ENCODE data around the gene MAN1A1.

MAN1A1 gene

GRCh38 chr6:119285908-119286625, 63.5 kb downstream of the MAN1A1 start:
- Mint-ChIP-seq H3K4me3 (no peak overlapping the region), H3K36me3 (ENCODE audit: low read depth) (peaks cover 30% of the 10 kb centered on the region)

DNA sequence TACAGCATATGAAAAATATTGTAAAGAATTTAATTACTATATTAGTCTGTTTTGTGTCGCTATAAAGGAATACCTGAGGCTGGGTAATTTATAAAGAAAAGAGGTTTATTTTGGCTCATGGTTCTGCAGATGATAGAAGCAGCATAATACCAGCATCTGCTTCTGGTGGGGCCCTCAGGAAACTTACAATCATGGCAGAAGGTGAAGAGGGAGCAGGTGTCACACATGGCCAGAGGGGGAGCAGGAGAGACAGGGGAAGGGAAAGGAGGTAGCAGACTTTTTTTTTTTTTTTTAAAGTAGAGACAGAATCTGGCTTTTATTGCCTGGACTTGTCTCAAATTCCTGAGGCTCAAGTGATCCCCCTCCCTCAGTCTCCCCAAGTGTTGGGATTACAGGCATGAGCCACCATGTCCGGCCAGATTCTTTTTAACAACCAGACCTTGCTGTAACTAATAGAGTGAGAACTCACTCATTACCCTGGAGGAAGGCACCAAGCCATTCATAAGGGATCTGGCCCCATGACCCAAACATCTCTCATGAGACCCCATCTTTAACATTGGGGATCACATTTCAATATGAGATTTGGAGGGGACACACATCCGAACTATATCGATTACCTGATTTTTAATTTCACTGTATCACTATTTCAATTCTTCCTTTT, 64.6 kb downstream of the MAN1A1 start:
- Mint-ChIP-seq H3K4me1 (ENCODE audit: low read depth) (peaks cover 6% of the 10 kb centered on the region), H3K9me3 (no peaks in the 10 kb centered on the region), H3K4me3 (no peak overlapping the region), H3K27ac (no peak overlapping the region), H3K27me3 (no peaks in the 10 kb centered on the region), H3K36me3 (ENCODE audit: low read depth) (peaks cover 29% of the 10 kb centered on the region)

More at GRCh38 chr6:119285908-119286625, 63.5 kb downstream of the MAN1A1 start:
- Mint-ChIP-seq H3K4me1 (ENCODE audit: low read depth) (peaks cover 6% of the 10 kb centered on the region), H3K27ac (no peak overlapping the region), H3K9me3 (no peaks in the 10 kb centered on the region), H3K27me3 (no peaks in the 10 kb centered on the region)

GRCh38 chr6:119283979-119284545, 65.5 kb downstream of the MAN1A1 start:
- H3K4me3 Mint-ChIP-seq = no peak overlapping the region
- no peaks in the 10 kb centered on the region for H3K9me3 Mint-ChIP-seq

GRCh38 chr6:119283214-119283613, 66.3 kb downstream of the MAN1A1 start:
- no peaks in the 10 kb centered on the region for H3K9me3 Mint-ChIP-seq
- no peak overlapping the region for H3K27ac Mint-ChIP-seq
- no peak overlapping the region for H3K4me3 Mint-ChIP-seq
- peaks cover 18% of the 10 kb centered on the region for H3K36me3 Mint-ChIP-seq (ENCODE audit: low read depth)
- no peaks in the 10 kb centered on the region for H3K27me3 Mint-ChIP-seq
- peaks cover 6% of the 10 kb centered on the region for H3K4me1 Mint-ChIP-seq (ENCODE audit: low read depth)

More at GRCh38 chr6:119283979-119284545, 65.5 kb downstream of the MAN1A1 start:
- Mint-ChIP-seq H3K27me3 (no peaks in the 10 kb centered on the region), H3K4me1 (ENCODE audit: low read depth) (peaks cover 6% of the 10 kb centered on the region), H3K27ac (no peak overlapping the region), H3K36me3 (ENCODE audit: low read depth) (peaks cover 19% of the 10 kb centered on the region)

DNA sequence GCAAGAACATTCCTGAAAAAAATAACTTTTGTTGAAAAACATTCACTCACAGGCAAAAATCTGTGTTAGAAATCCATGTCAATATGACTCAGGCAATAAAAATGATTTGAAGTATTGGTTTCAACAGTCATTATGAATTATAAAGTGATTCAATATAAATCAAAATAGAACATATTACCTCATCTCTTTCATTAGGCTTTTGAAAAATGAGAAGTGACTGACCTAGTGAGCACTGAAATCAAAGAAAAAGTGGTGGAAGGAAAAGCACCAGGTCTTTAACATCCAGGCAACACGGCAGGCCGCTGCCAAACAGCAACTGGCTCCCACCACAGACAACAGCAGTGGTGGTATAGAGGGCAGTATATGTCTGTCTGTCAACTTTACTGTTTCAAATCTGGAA, 68.9 kb downstream of the MAN1A1 start:
- H3K4me1 Mint-ChIP-seq (ENCODE audit: low read depth) = peaks cover 6% of the 10 kb centered on the region
- H3K27me3 Mint-ChIP-seq = no peaks in the 10 kb centered on the region
- H3K27ac Mint-ChIP-seq = no peak overlapping the region
- H3K4me3 Mint-ChIP-seq = no peak overlapping the region
- peaks cover 13% of the 10 kb centered on the region for H3K36me3 Mint-ChIP-seq (ENCODE audit: low read depth)
- H3K9me3 Mint-ChIP-seq = peaks cover 4% of the 10 kb centered on the region

DNA sequence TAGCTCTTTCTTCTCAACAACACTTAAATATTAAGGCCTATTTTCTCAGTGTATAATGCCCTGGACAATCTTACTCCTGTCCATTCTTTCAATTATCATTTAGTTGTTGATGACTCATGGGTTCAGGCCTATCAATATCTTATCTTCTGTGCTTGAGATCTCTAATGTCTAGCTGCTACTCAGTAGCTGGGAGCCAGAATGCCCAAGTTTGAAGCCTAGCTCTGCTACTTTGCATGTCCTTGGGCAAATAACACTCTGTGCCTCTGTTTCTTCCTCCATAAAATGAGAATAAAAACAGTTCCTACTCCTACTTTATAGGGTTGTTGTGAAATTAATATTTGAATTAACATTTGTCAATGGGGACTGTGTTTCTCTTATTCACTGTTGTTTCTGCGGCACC, 69.5 kb downstream of the MAN1A1 start:
- H3K36me3 Mint-ChIP-seq (ENCODE audit: low read depth) = peaks cover 15% of the 10 kb centered on the region
- H3K27ac Mint-ChIP-seq = no peak overlapping the region
- no peaks in the 10 kb centered on the region for H3K27me3 Mint-ChIP-seq
- no peak overlapping the region for H3K4me3 Mint-ChIP-seq
- H3K4me1 Mint-ChIP-seq (ENCODE audit: low read depth) = peaks cover 6% of the 10 kb centered on the region
- H3K9me3 Mint-ChIP-seq = peaks cover 4% of the 10 kb centered on the region

- Mint-ChIP-seq H3K9me3 (peaks cover 4% of the 10 kb centered on the region), H3K4me1 (ENCODE audit: low read depth) (peaks cover 5% of the 10 kb centered on the region), H3K27me3 (no peaks in the 10 kb centered on the region), H3K27ac (no peak overlapping the region), H3K36me3 (ENCODE audit: low read depth) (peaks cover 15% of the 10 kb centered on the region), H3K4me3 (no peak overlapping the region)
Measured at GRCh38 chr6:119278625-119279024, 70.9 kb downstream of the MAN1A1 start.

DNA sequence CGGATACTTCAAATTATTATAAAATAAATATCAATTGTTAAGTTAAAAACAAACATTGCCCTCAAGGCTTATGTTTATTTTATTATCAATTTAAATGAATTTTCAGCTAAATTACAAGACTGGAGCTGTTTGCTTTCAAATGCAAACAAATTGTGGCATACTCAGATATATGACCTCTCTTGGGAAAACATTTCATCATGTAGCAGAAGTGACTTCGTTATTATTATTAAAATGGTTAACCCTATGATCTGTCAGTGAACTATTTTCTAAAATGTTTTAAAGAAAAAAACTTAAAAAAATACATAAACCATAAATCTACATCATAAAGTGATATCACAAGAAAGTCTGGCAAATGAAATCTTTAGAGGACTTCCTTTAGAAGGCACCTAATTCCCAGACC, 72.5 kb downstream of the MAN1A1 start:
- H3K4me3 Mint-ChIP-seq = no peak overlapping the region
- H3K9me3 Mint-ChIP-seq = peaks cover 4% of the 10 kb centered on the region
- peaks cover 19% of the 10 kb centered on the region for H3K36me3 Mint-ChIP-seq (ENCODE audit: low read depth)
- H3K4me1 Mint-ChIP-seq (ENCODE audit: low read depth) = no peaks in the 10 kb centered on the region
- H3K27ac Mint-ChIP-seq = no peak overlapping the region
- no peaks in the 10 kb centered on the region for H3K27me3 Mint-ChIP-seq

DNA sequence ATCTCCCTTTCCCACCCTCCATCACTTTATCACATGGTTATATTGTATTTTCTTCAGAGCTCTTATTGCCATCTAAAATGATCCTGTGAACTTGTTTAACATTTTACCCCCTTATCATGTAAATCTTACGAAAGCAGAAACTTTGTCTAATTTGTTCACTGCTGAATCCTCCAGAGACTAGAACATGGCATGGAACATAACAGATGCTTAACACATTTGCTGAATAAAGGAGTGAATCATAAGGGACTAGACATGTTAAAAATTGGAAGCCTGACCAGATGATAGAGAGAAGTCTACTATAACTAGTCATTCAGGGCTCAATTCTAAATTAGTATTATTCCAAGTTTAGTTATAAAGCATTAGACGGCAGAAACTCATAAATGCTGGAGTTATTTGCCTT, 73.3 kb downstream of the MAN1A1 start:
- no peak overlapping the region for H3K4me3 Mint-ChIP-seq
- no peak overlapping the region for H3K27ac Mint-ChIP-seq
- no peaks in the 10 kb centered on the region for H3K4me1 Mint-ChIP-seq (ENCODE audit: low read depth)
- no peaks in the 10 kb centered on the region for H3K27me3 Mint-ChIP-seq
- peaks cover 4% of the 10 kb centered on the region for H3K9me3 Mint-ChIP-seq
- H3K36me3 Mint-ChIP-seq (ENCODE audit: low read depth) = peaks cover 20% of the 10 kb centered on the region

- Mint-ChIP-seq H3K4me1 (ENCODE audit: low read depth) (peaks cover under 1% of the 10 kb centered on the region), H3K36me3 (ENCODE audit: low read depth) (peaks cover 35% of the 10 kb centered on the region), H3K4me3 (no peak overlapping the region), H3K27ac (no peak overlapping the region), H3K27me3 (no peaks in the 10 kb centered on the region), H3K9me3 (peaks cover 12% of the 10 kb centered on the region)
Measured at GRCh38 chr6:119274197-119274595, 75.4 kb downstream of the MAN1A1 start.

DNA sequence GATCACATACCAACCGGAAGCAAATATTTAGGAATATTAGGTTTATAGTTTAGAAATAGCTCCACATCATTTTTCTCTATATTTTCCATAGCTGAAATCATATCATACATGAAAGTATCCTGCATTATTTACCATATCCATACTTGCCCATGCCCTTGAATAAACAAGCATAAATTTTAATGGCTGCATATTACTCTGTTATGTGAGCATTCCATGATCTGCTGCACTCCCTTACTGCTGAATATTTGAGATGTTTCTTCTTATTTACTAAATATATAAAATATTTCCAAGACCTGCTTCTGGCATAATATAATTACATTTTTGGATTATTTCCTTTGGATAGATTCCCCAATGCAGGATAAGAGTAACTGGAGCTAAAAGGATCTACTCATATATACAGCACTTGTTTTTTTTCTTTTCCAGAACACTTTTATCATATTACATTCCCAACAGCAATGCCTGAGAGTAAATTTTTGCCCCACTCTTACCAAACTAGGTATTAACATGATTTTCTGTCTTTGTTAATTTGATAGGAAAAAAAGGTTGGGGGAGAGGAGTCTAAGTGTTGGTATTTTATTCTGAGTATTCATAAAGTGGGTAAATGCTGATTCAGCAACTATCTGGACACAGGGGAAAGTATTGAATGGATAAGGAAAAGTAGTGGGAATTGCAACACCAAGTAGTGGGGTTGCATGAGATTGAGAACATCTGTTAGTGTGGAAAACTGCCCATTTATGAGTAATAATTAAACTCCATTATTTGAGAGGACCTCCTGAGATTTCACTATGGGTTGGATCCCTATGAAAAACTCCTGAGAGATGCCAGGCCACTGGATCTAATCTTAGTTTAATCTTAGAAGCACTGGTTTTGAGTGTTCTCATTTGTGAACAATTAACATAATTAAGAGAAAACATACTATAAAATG, 76.0 kb downstream of the MAN1A1 start:
- H3K4me1 Mint-ChIP-seq (ENCODE audit: low read depth) = peaks cover 7% of the 10 kb centered on the region
- H3K27me3 Mint-ChIP-seq = no peaks in the 10 kb centered on the region
- H3K9me3 Mint-ChIP-seq = peaks cover 12% of the 10 kb centered on the region
- H3K27ac Mint-ChIP-seq = no peak overlapping the region
- no peak overlapping the region for H3K4me3 Mint-ChIP-seq
- peaks cover 40% of the 10 kb centered on the region for H3K36me3 Mint-ChIP-seq (ENCODE audit: low read depth)

- peaks cover 28% of the 10 kb centered on the region for H3K4me1 Mint-ChIP-seq (ENCODE audit: low read depth)
- peaks cover 7% of the 10 kb centered on the region for H3K9me3 Mint-ChIP-seq
- no peaks in the 10 kb centered on the region for H3K27me3 Mint-ChIP-seq
- H3K36me3 Mint-ChIP-seq (ENCODE audit: low read depth) = peaks cover 33% of the 10 kb centered on the region
- H3K27ac Mint-ChIP-seq = no peak overlapping the region
- H3K4me3 Mint-ChIP-seq = no peak overlapping the region
Measured at GRCh38 chr6:119270545-119270944, 79.0 kb downstream of the MAN1A1 start.

DNA sequence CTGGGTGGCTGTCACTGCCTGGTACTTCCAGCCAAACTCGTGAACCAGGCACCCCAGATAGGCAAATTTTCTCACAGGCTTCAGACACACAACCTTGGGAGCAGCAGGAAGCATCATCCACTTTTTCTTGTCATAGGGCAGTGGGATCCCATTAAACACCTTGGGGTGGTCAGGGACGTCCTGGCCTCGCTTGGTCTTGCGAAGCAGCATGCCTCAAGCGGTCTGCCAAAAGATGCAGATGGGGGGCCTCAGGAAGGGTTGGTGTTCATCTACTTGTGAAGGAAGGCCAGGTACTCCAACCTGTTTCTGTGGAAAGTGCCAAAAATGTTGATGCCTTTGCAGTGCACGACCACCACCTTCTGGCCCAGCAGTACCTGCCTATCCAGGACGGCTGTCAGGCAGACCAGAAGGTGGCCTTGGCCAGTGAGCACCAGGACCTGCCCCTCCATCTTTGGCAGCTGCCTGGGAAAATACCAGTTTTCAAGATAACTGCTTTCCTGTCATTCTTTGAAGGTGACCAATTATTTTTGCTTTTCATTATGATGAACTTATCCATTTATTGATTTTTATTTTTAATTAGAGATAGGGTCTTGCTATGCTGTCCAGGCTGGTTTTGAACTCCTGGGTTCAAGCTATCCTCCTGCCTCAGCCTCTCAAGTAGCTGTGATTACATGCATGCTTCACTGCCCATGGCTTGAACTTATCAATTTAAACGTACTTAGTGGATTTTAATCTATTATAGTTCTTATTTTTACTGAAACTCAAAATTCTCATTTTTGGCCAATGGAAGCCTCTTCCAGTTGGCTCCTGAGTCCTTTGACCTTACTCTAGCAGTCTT, 80.1 kb downstream of the MAN1A1 start:
- H3K4me1 Mint-ChIP-seq (ENCODE audit: low read depth) = peaks cover 28% of the 10 kb centered on the region
- peaks cover 7% of the 10 kb centered on the region for H3K9me3 Mint-ChIP-seq
- H3K4me3 Mint-ChIP-seq = no peak overlapping the region
- H3K27me3 Mint-ChIP-seq = no peaks in the 10 kb centered on the region
- peaks cover 32% of the 10 kb centered on the region for H3K36me3 Mint-ChIP-seq (ENCODE audit: low read depth)
- no peak overlapping the region for H3K27ac Mint-ChIP-seq

Measured in stimulated activated naive CD8-positive, alpha-beta T cell treated with anti-CD3 and anti-CD28 coated beads, Interleukin-15, Interleukin-2, amounts not matched to agents 100 ng/mL and 50 ng/mL, for 24 hours (primary cell).